Common myeloid progenitor, CD34-positive (primary cell): ENCODE data around the gene CD55.
A peak's percentile ranks its signal among the peaks of the same experiment; 100 is the strongest.

Source experiments
- CTCF ChIA-PET: fragments of 350-600 bp; sonication (Branson Sonifier 250); formaldehyde crosslinking; loops from one replicate; lab custom pipeline; 2021; ENCODE audit warnings: antibody characterized with exemption; lab: Charles Lee
- POLR2A ChIA-PET: fragments of 350-600 bp; sonication (Branson Sonifier 250); formaldehyde crosslinking; loops from one replicate; lab custom pipeline; 2021; ENCODE audit warnings: antibody characterized with exemption; lab: Charles Lee
- DNase-seq, 3 donors: peaks; one replicate each; pipeline versions ENCODE4 v3.0.0 to v3.0.0-alpha.2; 2013
- H3K27ac ChIP-seq, 2 experiments: 1 replicate in 1 of 2; 2 replicates in 1 of 2; pipeline ENCODE4 v1.7.0; 2013; ENCODE audit warnings: inconsistent platforms in 2 of 2, low read length in 2 of 2, mild to moderate bottlenecking in 2 of 2, low read depth in 1 of 2, moderate library complexity in 1 of 2; ENCODE audit not compliant: severe bottlenecking in 2 of 2, insufficient read depth in 1 of 2, poor library complexity in 1 of 2
- H3K27me3 ChIP-seq, 5 experiments: replicated peaks in 2 of 5; 1 replicate in 3 of 5; 2 replicates in 2 of 5; pipeline versions ENCODE4 v1.6.1 to v1.7.0; 2013; ENCODE audit warnings: low read length in 4 of 5, mild to moderate bottlenecking in 2 of 5, moderate library complexity in 2 of 5, inconsistent platforms in 1 of 5; ENCODE audit not compliant: insufficient read depth in 5 of 5, control insufficient read depth in 4 of 5
- H3K36me3 ChIP-seq, 4 experiments: 1 replicate in 2 of 4; 2 replicates in 2 of 4; pipeline versions ENCODE4 v1.6.1 to v1.7.0; 2013; ENCODE audit warnings: low read length in 3 of 4, control low read depth in 1 of 4, mild to moderate bottlenecking in 1 of 4; ENCODE audit not compliant: control insufficient read depth in 4 of 4, insufficient read depth in 4 of 4
- H3K4me1 ChIP-seq, 4 experiments: 1 replicate in 3 of 4; 2 replicates in 1 of 4; pipeline versions ENCODE4 v1.6.1 to v1.7.1; 2013; ENCODE audit warnings: low read length in 3 of 4, mild to moderate bottlenecking in 3 of 4, control low read depth in 1 of 4, inconsistent platforms in 1 of 4, moderate library complexity in 1 of 4; ENCODE audit not compliant: control insufficient read depth in 4 of 4, insufficient read depth in 4 of 4; ENCODE audit errors: control extremely low read depth in 1 of 4
- H3K4me3 ChIP-seq, 7 experiments: 1 replicate in 4 of 7; 2 replicates in 3 of 7; pipeline versions ENCODE4 v1.5.1 to v1.7.0; 2013; ENCODE audit warnings: mild to moderate bottlenecking in 7 of 7, low read length in 6 of 7, moderate library complexity in 6 of 7, inconsistent platforms in 2 of 7, low read depth in 2 of 7, control low read depth in 1 of 7; ENCODE audit not compliant: insufficient read depth in 4 of 7, control insufficient read depth in 1 of 7; ENCODE audit errors: extremely low read depth in 1 of 7
- H3K9me3 ChIP-seq, 5 experiments: 1 replicate in 4 of 5; 2 replicates in 1 of 5; pipeline versions ENCODE4 v1.6.1 to v1.7.1; 2013; ENCODE audit warnings: low read length in 4 of 5, mild to moderate bottlenecking in 2 of 5, inconsistent platforms in 1 of 5, low read depth in 1 of 5, moderate library complexity in 1 of 5; ENCODE audit not compliant: control insufficient read depth in 4 of 5, insufficient read depth in 2 of 5; ENCODE audit errors: control extremely low read depth in 1 of 5
- WGBS: methylation state at CpG from one replicate; pipeline ENCODE4 v1.1.5; 2013; ENCODE audit not compliant: insufficient coverage; 5-methylcytosine and 5-hydroxymethylcytosine counted together

CD55 gene

DNA sequence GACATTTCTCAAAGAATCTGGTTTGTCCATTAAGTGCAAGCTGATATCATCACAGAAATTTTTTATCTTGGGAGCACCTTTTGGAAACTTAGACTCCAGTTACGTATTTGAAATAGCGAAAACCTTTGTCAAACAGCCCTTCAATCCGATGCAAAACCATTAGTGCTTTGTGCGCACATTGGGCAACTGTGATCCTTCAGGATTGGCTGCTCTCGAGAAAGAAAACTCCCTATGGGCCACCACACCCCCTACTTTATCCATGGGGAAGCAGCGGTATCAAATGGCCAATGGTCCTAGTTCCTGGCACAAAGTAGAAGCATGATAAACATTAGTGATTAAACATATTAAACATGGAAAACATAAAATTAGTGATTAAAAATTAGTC is 16.0 kb upstream of the CD55 start:
- POLR2A ChIA-PET: no interaction called here

GRCh38 chr1:207306023-207306422 is 15.5 kb upstream of the CD55 start:
- H3K27me3 ChIP-seq: no peaks in the 10 kb centered on the region

More for the DNA sequence above, 16.0 kb upstream of the CD55 start:
- no peak overlapping the region for H3K4me3 ChIP-seq
- H3K9me3 ChIP-seq: no peaks in the 10 kb centered on the region
- DNase-seq: no peak
- WGBS: 80% methylated on average over 5 of the region's 6 CpGs
- no peaks in the 10 kb centered on the region for H3K36me3 ChIP-seq
- CTCF ChIA-PET: no interaction called here
- no peaks in the 10 kb centered on the region for H3K27me3 ChIP-seq
- H3K4me1 ChIP-seq: peaks cover 6 to 22% (median 13%) of the 10 kb centered on the region in 4 experiments
- H3K27ac ChIP-seq: no peak overlapping the region

GRCh38 chr1:207306603-207307002 is 14.9 kb upstream of the CD55 start:
- DNase-seq: no peak
- CTCF ChIA-PET: no interaction called here
- H3K36me3 ChIP-seq: no peaks in the 10 kb centered on the region
- no peaks in the 10 kb centered on the region for H3K27me3 ChIP-seq
- peaks cover 6 to 29% (median 18%) of the 10 kb centered on the region in 4 experiments for H3K4me1 ChIP-seq
- no peak overlapping the region for H3K27ac ChIP-seq
- no peaks in the 10 kb centered on the region for H3K9me3 ChIP-seq
- H3K4me3 ChIP-seq: no peak overlapping the region
- POLR2A ChIA-PET: no interaction called here
- 97% methylated on average over 5 of the region's 5 CpGs for WGBS

More at GRCh38 chr1:207306023-207306422, 15.5 kb upstream of the CD55 start:
- no peak for DNase-seq
- Histone ChIP-seq H3K36me3 (no peaks in the 10 kb centered on the region), H3K4me3 (no peak overlapping the region), H3K9me3 (no peaks in the 10 kb centered on the region), H3K27ac (no peak overlapping the region), H3K4me1 (peaks cover 6 to 25% (median 15%) of the 10 kb centered on the region in 4 experiments)
- WGBS: no CpG with 5 or more reads among the region's 1 CpG
- POLR2A ChIA-PET: no interaction called here
- CTCF ChIA-PET: no interaction called here

- Histone ChIP-seq H3K4me3 (no peak overlapping the region), H3K27me3 (no peaks in the 10 kb centered on the region), H3K9me3 (no peaks in the 10 kb centered on the region), H3K36me3 (no peaks in the 10 kb centered on the region), H3K27ac (no peak overlapping the region), H3K4me1 (peaks cover 6 to 37% (median 18%) of the 10 kb centered on the region in 4 experiments)
- ChIA-PET CTCF (no interaction called here), POLR2A (no interaction called here)
- WGBS: no CpG with 5 or more reads among the region's 2 CpGs
- DNase-seq: peak in 2 of 3 donors; percentile 42 to 63
Observed at GRCh38 chr1:207308451-207309190, 12.9 kb upstream of the CD55 start.

DNA sequence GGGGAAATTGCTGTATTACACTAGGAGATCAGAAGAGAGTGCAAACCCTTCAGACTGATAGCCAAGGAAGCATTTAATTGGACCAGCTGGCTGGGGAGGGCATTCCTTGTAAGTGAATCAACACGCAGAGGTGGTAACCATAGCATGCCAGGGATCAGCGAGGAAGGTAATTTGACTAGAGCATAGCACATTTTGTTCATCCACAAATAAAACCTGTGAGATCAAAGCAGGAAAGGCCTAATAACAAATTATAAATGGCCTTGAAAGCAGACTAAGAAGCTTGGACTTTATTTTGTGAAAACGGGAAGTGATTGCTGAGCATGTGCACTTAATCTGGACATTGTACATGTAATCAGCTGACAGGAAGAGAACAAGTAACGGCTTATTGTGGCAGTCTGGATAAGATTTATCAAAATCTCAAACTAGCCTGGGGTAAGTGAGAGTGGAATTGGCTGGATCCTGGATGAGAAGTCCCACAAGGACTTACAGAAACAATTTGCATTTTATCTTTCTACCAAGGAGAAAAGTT is 11.7 kb upstream of the CD55 start:
- POLR2A ChIA-PET: no interaction called here
- H3K9me3 ChIP-seq: no peaks in the 10 kb centered on the region
- DNase-seq: peak; percentile 50 to 86 (median 74)
- CTCF ChIA-PET: interaction anchor here (1.5 kb wide), 1 partner anchor 12 kb away, joined by 3 read pairs; the partner anchor contains the start of gene CD55
- no peaks in the 10 kb centered on the region for H3K36me3 ChIP-seq
- H3K27me3 ChIP-seq: no peaks in the 10 kb centered on the region
- H3K4me1 ChIP-seq: peaks cover 6 to 37% (median 18%) of the 10 kb centered on the region in 4 experiments
- H3K4me3 ChIP-seq: peak overlapping the region in 2 of 7 experiments; percentile 11 to 45
- WGBS: 53% methylated on average over 4 of the region's 4 CpGs
- H3K27ac ChIP-seq: peak overlapping the region; percentile 0 to 60

DNA sequence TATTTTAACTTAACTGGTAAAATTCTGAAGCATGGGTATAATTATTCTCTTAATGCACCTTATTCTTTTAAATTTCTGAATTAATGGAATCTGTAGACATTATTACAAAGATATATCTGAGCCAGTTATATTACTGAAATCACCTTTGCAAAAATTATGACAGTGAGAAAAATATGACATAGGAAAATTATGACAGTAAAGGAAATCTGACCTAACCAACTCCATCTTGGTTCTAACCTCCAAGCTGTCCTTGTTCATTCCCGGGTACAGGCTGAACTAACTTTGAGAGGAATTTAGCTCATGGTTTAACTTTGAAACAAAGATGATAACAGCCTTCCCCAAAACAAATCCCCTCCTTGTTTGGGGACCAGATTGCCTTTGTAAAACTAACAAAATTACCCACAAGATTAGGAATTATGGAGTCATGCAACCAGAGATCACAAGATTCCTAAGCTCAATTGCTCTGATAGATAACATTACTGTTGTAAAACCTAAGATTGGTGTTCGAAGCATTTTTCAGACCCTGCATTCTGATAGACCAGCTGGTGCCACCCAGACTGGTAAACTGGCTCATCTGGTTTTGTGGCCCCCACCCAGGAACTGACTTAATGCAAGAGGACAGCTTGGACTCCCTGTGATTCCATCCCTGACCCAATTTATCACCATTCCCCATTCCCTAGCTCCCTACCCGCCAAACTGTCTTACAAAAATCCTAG is 9.4 kb upstream of the CD55 start:
- ChIA-PET CTCF (no interaction called here), POLR2A (interaction anchor here (1.1 kb wide), 1 partner anchor 10 kb away, joined by 5 read pairs; no protein-coding TSS in a partner anchor)
- Histone ChIP-seq H3K4me1 (peaks cover 22 to 55% (median 37%) of the 10 kb centered on the region in 4 experiments), H3K9me3 (no peaks in the 10 kb centered on the region), H3K27ac (no peak overlapping the region), H3K36me3 (no peaks in the 10 kb centered on the region), H3K27me3 (no peaks in the 10 kb centered on the region), H3K4me3 (no peak overlapping the region)
- no peak for DNase-seq
- 92% methylated on average over 3 of the region's 3 CpGs for WGBS

GRCh38 chr1:207312604-207312920 is 8.9 kb upstream of the CD55 start:
- CTCF ChIA-PET: no interaction called here
- Histone ChIP-seq H3K4me1 (peaks cover 27 to 60% (median 42%) of the 10 kb centered on the region in 4 experiments), H3K27ac (no peak overlapping the region), H3K36me3 (no peaks in the 10 kb centered on the region), H3K27me3 (no peaks in the 10 kb centered on the region), H3K4me3 (no peak overlapping the region), H3K9me3 (no peaks in the 10 kb centered on the region)
- POLR2A ChIA-PET: interaction anchor here (1.1 kb wide), 1 partner anchor 10 kb away, joined by 5 read pairs; no protein-coding TSS in a partner anchor
- WGBS: no CpG with 5 or more reads among the region's 1 CpG
- no peak for DNase-seq
